ENCODE measurements around the gene RHBDF2. TPM values are rescaled to one million over a fixed set of nuclear protein-coding genes. Genes with fewer than 3 reads are reported as not detected.

Gene RHBDF2
- total RNA-seq, 1 experiment from 2014 or later = 33.0 TPM

- DNase-seq (ENCODE audit: low spot score) (no peak), ATAC-seq (no peak)
- Mint-ChIP-seq H3K9me3 (peaks cover 4% of the 10 kb centered on the region), H3K4me3 (peak overlapping the region; percentile 88), H3K4me1 (peaks cover 48% of the 10 kb centered on the region), H3K27ac (peak overlapping the region; percentile 8), H3K27me3 (ENCODE audit: low read depth) (no peaks in the 10 kb centered on the region), H3K36me3 (no peaks in the 10 kb centered on the region)
- TF ChIP-seq FOXP4 (CRISPR knock-in tag; IDR thresholded peaks at IDR 0.05) = no peak
- TF ChIP-seq ZNF671 (CRISPR knock-in tag; IDR thresholded peaks at IDR 0.05) = no peak
- no peak for TF ChIP-seq GRHL2 (CRISPR knock-in tag; IDR thresholded peaks at IDR 0.05; ENCODE audit: insufficient replicate concordance, severe bottlenecking)
- no peak for TF ChIP-seq KAT7 (CRISPR knock-in tag; IDR thresholded peaks at IDR 0.05; ENCODE audit: borderline replicate concordance)
- no peak for TF ChIP-seq ZNF423 (CRISPR knock-in tag; IDR thresholded peaks at IDR 0.05)
- TF ChIP-seq ERG (CRISPR knock-in tag; IDR thresholded peaks at IDR 0.05) = no peak
- no peak for TF ChIP-seq ZNF121 (CRISPR knock-in tag; IDR thresholded peaks at IDR 0.05)
- no peak for TF ChIP-seq NFATC4 (CRISPR knock-in tag; IDR thresholded peaks at IDR 0.05)
- TF ChIP-seq ATF2 (CRISPR knock-in tag; IDR thresholded peaks at IDR 0.05; ENCODE audit: borderline replicate concordance, low read depth) = no peak
- no peak for TF ChIP-seq HMGA2 (CRISPR knock-in tag; IDR thresholded peaks at IDR 0.05)
- no peak for TF ChIP-seq MLX (CRISPR knock-in tag; IDR thresholded peaks at IDR 0.05)
- TF ChIP-seq CREB1 (CRISPR knock-in tag; IDR thresholded peaks at IDR 0.05) = no peak
- no peak for TF ChIP-seq STAT6 (CRISPR knock-in tag; conservative IDR thresholded peaks at IDR 0.05; ENCODE audit: low read depth)
- no peak for TF ChIP-seq ZNF532 (CRISPR knock-in tag; IDR thresholded peaks at IDR 0.05; ENCODE audit: borderline replicate concordance)
- ChIA-PET CTCF (interaction anchor here (1.0 to 2.7 kb wide), 4 partner anchors 9 to 86 kb away, joined by 3 to 13 read pairs (median 6); no protein-coding TSS in a partner anchor), POLR2A (interaction anchor here (0.6 kb wide), 2 partner anchors 16 to 1301 kb away, joined by 3 read pairs; no protein-coding TSS in a partner anchor)
Observed at GRCh38 chr17:76451506-76451905, 49.7 kb downstream of the RHBDF2 start.

Data from WTC11 (cell line).